Activated CD4-positive, alpha-beta T cell treated with anti-CD3 and anti-CD28 coated beads, Interleukin-2, amount 10 ng/mL, durations not matched to agents 7 days and 5 days (primary cell): ENCODE results near the gene FIS1. TPM values are rescaled to one million over a fixed set of nuclear protein-coding genes. Genes with fewer than 3 reads are reported as not detected.
A peak's percentile ranks its signal among the peaks of the same experiment; 100 is the strongest.

Experiments used
- CTCF ChIA-PET: fragments of 350-600 bp; sonication (Branson Sonifier 250); formaldehyde crosslinking; loops from one replicate; lab custom pipeline; 2021; ENCODE audit warnings: antibody characterized with exemption; lab: Charles Lee
- POLR2A ChIA-PET: fragments of 350-600 bp; sonication (Branson Sonifier 250); formaldehyde crosslinking; loops from one replicate; lab custom pipeline; 2021; ENCODE audit warnings: antibody characterized with exemption; lab: Charles Lee
- DNase-seq: peaks from one replicate; pipeline ENCODE4 v3.0.0-alpha.2; 2020
- H3K27ac Mint-ChIP-seq: one replicate; pipeline ENCODE4 v1.8.0; 2021; ENCODE audit warnings: mild to moderate bottlenecking, moderate library complexity, mixed read lengths
- H3K27me3 Mint-ChIP-seq: one replicate; pipeline ENCODE4 v1.8.0; 2021; ENCODE audit warnings: mixed read lengths
- H3K36me3 Mint-ChIP-seq: one replicate; pipeline ENCODE4 v1.8.0; 2021; ENCODE audit warnings: low read depth, mixed read lengths
- H3K4me1 Mint-ChIP-seq: one replicate; pipeline ENCODE4 v1.8.0; 2021; ENCODE audit warnings: mixed read lengths
- H3K4me3 Mint-ChIP-seq: one replicate; pipeline ENCODE4 v1.8.0; 2021; ENCODE audit warnings: mild to moderate bottlenecking, moderate library complexity, mixed read lengths
- H3K9me3 Mint-ChIP-seq: one replicate; pipeline ENCODE4 v1.8.0; 2021; ENCODE audit warnings: mixed read lengths
- total RNA-seq, 2 experiments: library from RNA; stranded (reverse); gene quantifications; one replicate each; pipeline ENCODE4 v1.2.3, GENCODE V29; 2021

The FIS1 gene
- total RNA-seq, 2 experiments from 2014 or later = 87.3 to 103 TPM

DNA sequence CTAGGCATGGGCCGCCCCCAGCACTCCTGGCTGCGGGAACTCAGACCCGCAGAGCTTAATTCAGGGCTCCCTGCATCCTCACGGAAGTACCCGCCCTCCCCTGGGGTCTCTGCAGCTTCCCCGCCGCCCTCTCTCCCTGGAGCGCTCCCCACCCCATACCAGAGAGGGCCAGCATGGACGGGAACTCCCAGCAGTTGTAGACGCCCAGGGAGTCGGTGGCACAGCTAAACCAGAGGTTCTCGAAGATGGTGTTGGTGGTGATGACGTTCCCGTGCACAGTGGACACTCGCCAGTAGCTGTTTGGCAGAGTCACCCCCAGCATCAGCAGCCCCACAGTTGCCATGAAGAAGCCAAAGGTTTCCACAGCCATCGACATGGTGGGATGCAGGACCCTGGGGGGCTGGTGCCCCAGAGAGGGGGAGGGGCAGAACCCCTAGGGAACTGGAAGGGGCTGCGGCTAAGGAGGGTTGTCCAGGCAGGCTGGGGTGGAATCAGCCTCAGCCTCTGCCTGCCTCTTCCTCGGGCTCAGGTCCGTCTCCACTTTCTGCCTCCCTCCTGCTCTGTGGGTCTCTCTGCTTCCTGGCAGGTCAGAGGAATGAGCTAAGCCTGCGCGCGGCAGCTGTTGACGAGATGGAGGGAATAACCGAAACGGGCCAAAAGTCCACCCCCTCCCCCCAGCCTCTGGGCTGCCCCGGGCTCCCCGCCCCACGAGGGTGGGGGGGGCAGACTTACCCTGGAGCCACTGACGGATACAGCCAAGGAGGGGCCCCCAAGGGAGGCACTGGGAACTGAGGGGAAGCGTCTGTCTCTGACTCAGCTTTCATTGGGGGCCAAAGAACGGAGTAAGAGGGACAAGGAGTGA lies 7.4 kb downstream of the FIS1 start, which contains the start of gene CLDN15:
TSS of gene CLDN15 (minus strand) at position 597 of the 862 bp plus-strand sequence. CDS start at position 376, 221 bp downstream.
- no peaks in the 10 kb centered on the region for H3K36me3 Mint-ChIP-seq
- H3K9me3 Mint-ChIP-seq = no peaks in the 10 kb centered on the region
- no peak within 1 kb of the TSS for H3K4me3 Mint-ChIP-seq
- POLR2A ChIA-PET = no interaction called here
- H3K27me3 Mint-ChIP-seq = no peaks in the 10 kb centered on the region
- peaks cover 11% of the 10 kb centered on the region for H3K4me1 Mint-ChIP-seq
- CTCF ChIA-PET = interaction anchor here (0.8 to 2.0 kb wide), 10 partner anchors 11 to 100 kb away, joined by 3 to 7 read pairs (median 3); partner anchors contain the start of gene PLOD3
- DNase-seq = no peak
- H3K27ac Mint-ChIP-seq = no peak within 1 kb of the TSS

DNA sequence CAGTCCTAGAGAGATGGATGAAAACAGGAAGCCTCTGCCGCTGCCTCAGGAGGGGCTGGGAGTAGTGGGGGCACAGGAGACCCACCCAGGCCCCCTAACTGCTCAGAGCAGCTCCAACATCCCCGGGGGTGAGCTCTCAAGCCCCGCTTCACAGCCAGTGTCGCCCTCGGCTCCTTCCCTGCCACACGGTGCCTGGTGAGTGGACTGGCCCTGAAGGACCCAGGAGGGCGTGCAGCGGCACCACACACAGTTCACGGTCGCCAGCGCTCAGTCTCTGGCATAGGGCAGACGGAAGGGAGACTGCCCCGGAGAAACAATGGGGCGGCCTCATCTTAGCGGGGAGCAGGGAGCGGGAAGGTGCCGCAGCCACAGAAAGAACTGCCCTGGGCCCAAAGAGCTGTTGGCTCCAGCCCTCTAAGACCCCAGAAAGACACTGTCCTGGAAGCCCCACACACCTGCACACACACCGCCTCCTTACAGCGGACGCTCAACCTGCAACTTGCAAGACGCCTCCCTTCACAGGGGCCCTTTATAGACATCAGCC lies 8.5 kb downstream of the FIS1 start:
- Mint-ChIP-seq H3K36me3 (no peaks in the 10 kb centered on the region), H3K4me3 (no peak overlapping the region), H3K9me3 (no peaks in the 10 kb centered on the region), H3K27ac (no peak overlapping the region), H3K27me3 (no peaks in the 10 kb centered on the region), H3K4me1 (peaks cover 8% of the 10 kb centered on the region)
- POLR2A ChIA-PET = interaction anchor here (0.6 kb wide), 1 partner anchor 148 kb away, joined by 3 read pairs; no protein-coding TSS in a partner anchor
- CTCF ChIA-PET = interaction anchor here (1.1 to 1.5 kb wide), 3 partner anchors 15 to 92 kb away, joined by 3 to 6 read pairs (median 4); no protein-coding TSS in a partner anchor
- no peak for DNase-seq

DNA sequence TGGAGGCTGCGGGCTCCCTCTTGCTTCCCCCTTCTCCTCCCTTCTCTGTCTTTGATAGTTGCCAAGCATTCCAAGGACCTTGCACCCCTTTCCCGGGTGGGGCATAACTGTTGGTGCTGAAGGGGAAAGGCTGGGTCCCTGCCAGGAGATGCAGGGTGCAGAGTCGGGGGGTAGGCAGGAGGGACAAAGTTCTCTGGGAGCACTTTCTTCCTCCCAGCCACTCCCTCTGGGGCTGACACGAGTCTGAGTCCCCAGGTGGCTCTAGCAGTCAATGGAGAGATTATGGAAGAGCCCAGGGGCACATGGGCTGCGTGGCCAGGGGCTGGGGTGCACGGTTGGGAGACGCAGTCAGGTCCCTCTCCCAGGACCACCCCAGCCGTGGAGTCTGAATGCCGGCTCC lies 9.4 kb downstream of the FIS1 start:
- Mint-ChIP-seq H3K27ac (no peak overlapping the region), H3K27me3 (no peaks in the 10 kb centered on the region), H3K4me1 (peaks cover 8% of the 10 kb centered on the region), H3K4me3 (no peak overlapping the region), H3K36me3 (no peaks in the 10 kb centered on the region), H3K9me3 (no peaks in the 10 kb centered on the region)
- CTCF ChIA-PET = interaction anchor here (1.0 to 3.4 kb wide), 4 partner anchors 8 to 91 kb away, joined by 3 to 26 read pairs (median 7); partner anchors contain the start of genes FIS1 and ZNHIT1
- DNase-seq = no peak
- POLR2A ChIA-PET = interaction anchor here (0.6 kb wide), 1 partner anchor 148 kb away, joined by 3 read pairs; no protein-coding TSS in a partner anchor

DNA sequence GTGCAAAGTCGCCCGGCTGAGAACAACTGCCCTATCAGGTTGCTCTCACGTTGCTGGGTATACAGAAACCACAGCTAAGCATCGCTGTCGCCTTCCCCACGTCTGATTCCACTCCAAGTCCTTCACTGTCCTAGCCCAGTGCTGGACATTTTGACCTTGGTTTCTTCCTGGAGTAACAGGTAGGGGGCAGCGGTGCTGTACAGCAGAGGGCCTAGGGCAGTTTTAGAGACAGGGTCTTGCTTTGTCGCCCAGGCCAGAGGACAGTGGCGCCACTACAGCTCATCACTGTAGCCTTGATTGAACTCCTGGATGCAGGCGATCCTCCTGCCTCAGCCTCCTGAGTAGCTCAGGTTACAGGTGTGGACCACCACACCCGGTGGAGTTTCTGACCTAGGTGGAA lies 9.8 kb downstream of the FIS1 start:
- H3K36me3 Mint-ChIP-seq = no peaks in the 10 kb centered on the region
- H3K27me3 Mint-ChIP-seq = no peaks in the 10 kb centered on the region
- H3K27ac Mint-ChIP-seq = no peak overlapping the region
- peaks cover 9% of the 10 kb centered on the region for H3K4me1 Mint-ChIP-seq
- H3K9me3 Mint-ChIP-seq = no peaks in the 10 kb centered on the region
- ChIA-PET CTCF (interaction anchor here (0.6 to 3.4 kb wide), 5 partner anchors 9 to 91 kb away, joined by 3 to 26 read pairs (median 4); partner anchors contain the start of genes FIS1 and ZNHIT1), POLR2A (no interaction called here)
- H3K4me3 Mint-ChIP-seq = no peak overlapping the region
- DNase-seq = no peak

DNA sequence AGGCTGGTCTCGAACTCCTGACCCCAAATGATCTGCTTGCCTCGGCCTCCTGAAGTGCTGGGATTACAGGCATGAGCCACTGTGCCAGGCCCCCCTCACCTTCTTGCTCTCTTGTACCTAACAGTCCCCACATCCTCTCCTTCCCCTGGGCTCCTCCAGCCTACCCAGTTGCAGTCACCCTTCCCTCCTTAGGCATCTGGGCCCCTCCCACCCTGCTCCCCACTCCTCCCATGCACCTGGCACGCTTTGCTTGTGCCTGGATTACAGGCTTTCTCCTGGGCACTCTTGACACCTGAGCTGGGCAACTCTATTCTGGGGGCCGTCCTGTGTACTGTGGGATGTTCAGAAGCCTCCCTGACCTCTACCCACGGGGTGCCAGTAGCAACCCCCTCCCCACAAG lies 10.2 kb downstream of the FIS1 start:
- Mint-ChIP-seq H3K9me3 (no peaks in the 10 kb centered on the region), H3K4me3 (no peak overlapping the region), H3K36me3 (no peaks in the 10 kb centered on the region), H3K27ac (no peak overlapping the region), H3K27me3 (no peaks in the 10 kb centered on the region), H3K4me1 (peaks cover 9% of the 10 kb centered on the region)
- POLR2A ChIA-PET = no interaction called here
- DNase-seq = no peak
- CTCF ChIA-PET = interaction anchor here (0.6 to 3.4 kb wide), 5 partner anchors 9 to 90 kb away, joined by 3 to 26 read pairs (median 4); partner anchors contain the start of genes FIS1 and ZNHIT1

DNA sequence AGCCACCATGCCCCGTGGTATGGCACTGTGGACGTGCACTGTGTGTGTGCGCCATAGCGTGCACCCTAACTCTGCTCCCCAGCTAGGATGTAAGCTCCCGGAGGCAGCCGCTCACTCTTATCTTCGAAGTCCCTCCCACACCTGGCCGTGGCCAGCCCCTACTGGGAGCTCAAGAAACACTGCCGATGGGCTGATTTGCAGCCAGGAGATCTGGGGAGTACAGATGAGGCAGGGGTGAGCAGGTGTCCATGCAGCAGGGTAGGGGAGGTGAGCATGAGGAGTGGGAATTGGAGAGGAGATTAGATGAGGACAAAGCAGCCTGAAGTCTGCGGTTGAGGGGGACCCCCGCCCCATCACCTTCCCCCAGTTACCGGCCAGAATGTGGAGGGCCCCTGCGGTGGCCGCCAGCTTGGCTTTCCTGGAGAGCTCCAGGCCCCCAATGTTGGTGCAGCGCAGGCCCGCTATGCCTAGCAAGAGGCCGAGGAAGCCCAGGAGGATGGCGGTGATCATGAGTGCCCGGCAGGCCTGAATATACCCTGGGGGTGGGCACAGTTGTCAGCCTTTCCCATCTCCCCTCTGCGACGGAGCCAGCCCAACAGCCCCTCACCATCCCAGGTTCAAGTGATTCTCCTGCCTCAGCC lies 10.9 kb downstream of the FIS1 start:
- no peaks in the 10 kb centered on the region for H3K36me3 Mint-ChIP-seq
- POLR2A ChIA-PET = no interaction called here
- CTCF ChIA-PET = interaction anchor here (1.5 to 3.4 kb wide), 3 partner anchors 10 to 17 kb away, joined by 4 to 26 read pairs (median 10); partner anchors contain the start of genes FIS1, PLOD3 and ZNHIT1
- no peaks in the 10 kb centered on the region for H3K27me3 Mint-ChIP-seq
- H3K4me1 Mint-ChIP-seq = peaks cover 5% of the 10 kb centered on the region
- H3K9me3 Mint-ChIP-seq = no peaks in the 10 kb centered on the region
- DNase-seq = no peak
- H3K27ac Mint-ChIP-seq = no peak overlapping the region
- no peak overlapping the region for H3K4me3 Mint-ChIP-seq

DNA sequence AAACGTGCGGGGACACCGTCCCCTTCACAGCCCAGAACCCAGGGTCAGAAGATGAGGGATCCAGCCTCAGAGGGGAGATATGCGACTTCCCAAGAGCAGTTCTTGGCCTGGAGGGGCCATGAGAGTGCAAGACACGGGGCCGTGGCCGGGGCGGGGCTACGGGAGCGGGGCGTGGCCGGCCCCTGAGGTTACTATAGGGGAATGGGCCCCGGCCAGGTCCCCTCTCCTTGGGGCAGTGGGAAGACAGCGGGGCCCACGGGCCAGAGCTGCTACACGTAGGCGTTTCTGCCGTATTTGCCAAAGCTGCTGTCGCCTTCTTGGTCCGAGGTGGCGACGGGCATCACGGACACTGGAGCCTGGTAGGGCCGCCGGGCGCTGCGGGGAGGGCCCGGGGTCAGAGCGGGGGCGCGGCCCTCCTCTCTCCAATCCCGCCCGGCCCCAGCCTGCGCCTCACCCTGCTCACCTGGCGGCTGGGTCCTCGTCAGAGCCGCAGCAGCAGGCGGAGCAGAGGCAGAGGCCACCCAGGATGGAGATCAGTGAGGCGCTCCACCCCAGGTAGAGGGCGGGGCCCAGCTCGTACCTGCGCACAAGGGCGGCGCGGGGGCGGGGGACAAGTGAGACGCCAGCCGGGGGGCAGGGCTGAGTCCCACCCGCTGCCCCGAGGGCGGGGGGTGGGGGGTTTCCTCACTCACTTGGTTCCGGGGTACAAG lies 12.6 kb downstream of the FIS1 start:
- Mint-ChIP-seq H3K27me3 (no peaks in the 10 kb centered on the region), H3K27ac (no peak overlapping the region), H3K36me3 (peaks cover 2% of the 10 kb centered on the region), H3K4me1 (peaks cover 5% of the 10 kb centered on the region), H3K4me3 (no peak overlapping the region), H3K9me3 (no peaks in the 10 kb centered on the region)
- DNase-seq = no peak
- CTCF ChIA-PET = interaction anchor here (0.6 to 3.4 kb wide), 3 partner anchors 12 to 15 kb away, joined by 3 to 26 read pairs (median 4); partner anchors contain the start of genes FIS1, PLOD3 and ZNHIT1
- POLR2A ChIA-PET = no interaction called here

DNA sequence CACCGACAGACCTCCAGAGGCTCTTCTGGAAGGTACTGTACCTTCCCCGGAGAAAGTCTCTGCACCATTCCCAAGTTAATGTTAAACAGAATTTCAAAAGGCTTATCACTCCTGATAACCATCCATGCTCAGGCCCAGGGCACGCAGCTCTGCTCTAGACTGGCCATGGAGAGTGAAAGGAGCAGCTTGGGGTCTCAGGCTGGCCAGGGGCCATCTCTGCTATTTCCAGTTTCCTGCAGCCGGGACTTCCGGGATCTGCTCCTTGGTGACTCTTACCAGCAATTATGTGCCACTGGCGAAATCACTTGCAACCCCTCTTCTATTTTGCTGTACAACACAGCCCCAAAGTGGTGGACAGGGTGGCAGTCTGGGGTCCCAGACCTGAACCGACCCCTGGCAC lies 13.2 kb downstream of the FIS1 start:
- no peak for DNase-seq
- POLR2A ChIA-PET = interaction anchor here (0.6 kb wide), 1 partner anchor 356 kb away, joined by 3 read pairs; no protein-coding TSS in a partner anchor
- H3K27me3 Mint-ChIP-seq = no peaks in the 10 kb centered on the region
- no peak overlapping the region for H3K4me3 Mint-ChIP-seq
- CTCF ChIA-PET = interaction anchor here (0.6 kb wide), 1 partner anchor 12 kb away, joined by 3 read pairs; no protein-coding TSS in a partner anchor
- H3K36me3 Mint-ChIP-seq = peaks cover 6% of the 10 kb centered on the region
- no peaks in the 10 kb centered on the region for H3K9me3 Mint-ChIP-seq
- peaks cover 5% of the 10 kb centered on the region for H3K4me1 Mint-ChIP-seq
- peak overlapping the region; percentile 25 for H3K27ac Mint-ChIP-seq

DNA sequence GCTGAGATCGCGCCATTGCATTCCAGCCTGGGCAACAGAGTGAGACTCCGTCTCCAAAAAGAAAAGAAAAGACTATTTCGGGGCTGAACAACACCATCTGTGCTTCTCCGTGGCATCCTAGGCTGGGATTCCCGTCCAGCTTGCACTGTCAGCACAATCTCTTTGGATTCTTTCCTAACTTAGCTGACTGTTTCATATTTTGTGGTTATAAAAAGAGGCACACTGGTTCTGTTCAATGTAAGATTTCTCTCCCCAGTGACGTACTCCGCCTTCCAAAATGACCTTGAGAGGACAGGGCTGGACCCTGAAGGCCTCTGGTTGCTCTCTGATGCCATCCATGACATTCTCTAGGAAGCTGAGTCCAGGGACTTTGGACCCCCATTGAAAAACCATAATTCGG lies 18.2 kb downstream of the FIS1 start:
- Mint-ChIP-seq H3K27me3 (no peaks in the 10 kb centered on the region), H3K36me3 (peaks cover 23% of the 10 kb centered on the region), H3K27ac (no peak overlapping the region), H3K9me3 (no peaks in the 10 kb centered on the region), H3K4me1 (peaks cover 10% of the 10 kb centered on the region), H3K4me3 (no peak overlapping the region)
- POLR2A ChIA-PET = no interaction called here
- CTCF ChIA-PET = interaction anchor here (0.6 to 3.2 kb wide), 4 partner anchors 11 to 1478 kb away, joined by 3 to 13 read pairs (median 6); partner anchors contain the start of genes CLDN15 and FIS1
- DNase-seq = no peak

DNA sequence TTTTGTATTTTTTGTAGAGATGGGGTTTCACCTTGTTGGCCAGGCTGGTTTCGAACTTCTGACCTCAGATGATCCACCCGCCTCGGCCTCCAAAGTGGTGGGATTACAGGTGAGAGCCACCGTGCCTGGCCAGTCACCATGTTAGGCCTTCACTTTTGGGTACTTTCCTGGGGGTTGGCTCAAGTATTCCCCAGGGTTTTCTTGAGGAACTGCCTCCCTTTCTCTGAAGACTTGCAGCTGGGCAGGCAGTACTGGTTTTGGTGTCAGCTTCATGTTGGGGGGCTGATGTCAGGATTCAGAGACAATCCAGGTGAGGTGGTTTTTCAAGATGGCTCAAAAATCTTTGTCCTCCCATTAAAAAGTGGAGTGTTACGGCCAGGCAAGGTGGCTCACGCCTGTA lies 19.2 kb downstream of the FIS1 start:
- ChIA-PET POLR2A (no interaction called here), CTCF (interaction anchor here (0.6 to 3.2 kb wide), 3 partner anchors 12 to 19 kb away, joined by 3 to 13 read pairs (median 7); partner anchors contain the start of genes CLDN15 and FIS1)

DNA sequence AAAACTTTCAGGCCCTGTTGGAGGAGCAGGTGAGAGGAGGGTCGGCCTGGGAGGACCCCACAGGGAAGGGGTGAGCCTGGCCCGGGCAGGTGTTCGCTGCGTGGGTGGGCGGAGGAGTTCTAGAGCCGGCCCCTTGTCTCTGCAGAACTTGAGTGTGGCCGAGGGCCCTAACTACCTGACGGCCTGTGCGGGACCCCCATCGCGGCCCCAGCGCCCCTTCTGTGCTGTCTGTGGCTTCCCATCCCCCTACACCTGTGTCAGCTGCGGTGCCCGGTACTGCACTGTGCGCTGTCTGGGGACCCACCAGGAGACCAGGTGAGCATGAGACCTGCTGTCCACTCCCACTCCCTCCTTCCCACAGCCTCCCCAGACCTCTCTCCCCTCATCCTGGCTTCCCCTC lies 21.4 kb downstream of the FIS1 start:
- POLR2A ChIA-PET = no interaction called here
- Mint-ChIP-seq H3K27ac (no peak overlapping the region), H3K4me3 (no peak overlapping the region), H3K9me3 (no peaks in the 10 kb centered on the region), H3K27me3 (no peaks in the 10 kb centered on the region), H3K36me3 (peaks cover 25% of the 10 kb centered on the region), H3K4me1 (peaks cover 20% of the 10 kb centered on the region)
- no peak for DNase-seq
- CTCF ChIA-PET = interaction anchor here (1.3 kb wide), 1 partner anchor 20 kb away, joined by 7 read pairs; no protein-coding TSS in a partner anchor

More for the DNA sequence above, 19.2 kb downstream of the FIS1 start:
- no peak overlapping the region for H3K27ac Mint-ChIP-seq
- H3K27me3 Mint-ChIP-seq = no peaks in the 10 kb centered on the region
- H3K36me3 Mint-ChIP-seq = peaks cover 23% of the 10 kb centered on the region
- no peak for DNase-seq
- no peak overlapping the region for H3K4me3 Mint-ChIP-seq
- H3K4me1 Mint-ChIP-seq = peaks cover 8% of the 10 kb centered on the region
- H3K9me3 Mint-ChIP-seq = no peaks in the 10 kb centered on the region
